Measurements from ENCODE around the gene TPRN. TPM values are rescaled to one million over a fixed set of nuclear protein-coding genes. Genes with fewer than 3 reads are reported as not detected.

The TPRN gene
- total and polyA plus RNA-seq, 9 of the 15 experiments (the other 6 are each of a cell fraction or from before 2014, with no cell fraction given) = 0.31 to 31.9 (median 4.4) TPM

DNA sequence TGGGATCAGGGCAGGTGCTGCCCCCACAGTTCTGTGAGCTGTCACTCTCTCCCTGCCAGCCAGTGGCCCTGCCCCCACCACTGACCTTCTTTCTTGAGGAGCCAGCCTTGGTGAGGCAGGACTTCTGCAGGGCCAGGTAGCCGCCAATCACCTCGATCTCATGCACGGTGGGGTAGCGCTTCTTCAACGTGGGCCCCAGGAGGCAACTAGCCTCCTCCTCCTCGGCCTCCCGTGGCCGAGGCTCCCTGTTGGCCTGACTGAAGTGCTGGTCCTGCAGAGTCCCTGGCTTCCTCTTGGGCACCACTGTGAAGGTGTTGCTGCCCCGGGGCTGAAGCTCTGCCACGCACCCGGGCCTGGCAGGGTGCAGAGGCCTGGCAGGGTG lies 1.6 kb downstream of the TPRN start:
- 0 out of 3 replicates have a peak overlapping the region, but pooled peaks have one; percentile 10 for H3K27ac ChIP-seq (ENCODE audit: extremely low read depth, low read depth, low read length)
- BruUV-seq (replicated peaks) = no TSS peak

More for the DNA sequence above, 1.6 kb downstream of the TPRN start:
- ATAC-seq (no peak), FAIRE-seq (peak; percentile 19), DNase-seq (ENCODE audit: extremely low read depth in 1 of 4, low spot score in 3 of 4) (no peak)
- TF ChIP-seq PHTF2 (CRISPR knock-in tag; IDR thresholded peaks at IDR 0.05) (no peak), DACH1 (IDR thresholded peaks at IDR 0.05; ENCODE audit: partially characterized antibody) (no peak), SP1 (CRISPR knock-in tag; IDR thresholded peaks at IDR 0.05) (0 out of 2 replicates have a peak, but pooled peaks have one; percentile 22), CBFB (CRISPR knock-in tag; IDR thresholded peaks at IDR 0.05) (0 out of 2 replicates have a peak, but pooled peaks have one; percentile 8), KAT7 (CRISPR knock-in tag; IDR thresholded peaks at IDR 0.05; ENCODE audit: borderline replicate concordance) (0 out of 2 replicates have a peak, but pooled peaks have one; percentile 44), PKNOX1 (IDR thresholded peaks at IDR 0.05) (peak; percentile 30; the same call in 1 of the 2 replicates), PTRF (tag; IDR thresholded peaks at IDR 0.05) (no peak), SAFB (IDR thresholded peaks at IDR 0.05; ENCODE audit: borderline replicate concordance, low read depth, low read length) (no peak), SMAD3 (CRISPR knock-in tag; conservative IDR thresholded peaks at IDR 0.05) (no peak)
- H3K4me2 ChIP-seq (ENCODE audit: insufficient read depth, low read length) = peak overlapping the region; percentile 44
- CTCF ChIA-PET (ENCODE audit: low intra/inter-chr PET ratio) = no interaction called here
- peaks cover 5% of the 10 kb centered on the region for H4K20me1 ChIP-seq (replicated peaks; ENCODE audit: control insufficient read depth, insufficient read depth, low read length)
- peak overlapping the region in 1 of 2 experiments; percentile 89; a peak in 2 of 4 replicates for H3K9ac ChIP-seq (ENCODE audit: insufficient read depth in 1 of 2, low read depth in 2 of 2, low read length in 2 of 2)
- peaks cover under 1% of the 10 kb centered on the region for H3K9me1 ChIP-seq (ENCODE audit: control insufficient read depth, insufficient read depth, low read length)
- H3K27me3 ChIP-seq (ENCODE audit: control insufficient read depth in 2 of 2, insufficient read depth in 2 of 2, low read length in 2 of 2) = no peaks in the 10 kb centered on the region
- H3K4me1 ChIP-seq (replicated peaks in 1 of 2; ENCODE audit: control insufficient read depth in 2 of 2, insufficient read depth in 2 of 2, low read length in 2 of 2) = peaks cover 23 to 88% of the 10 kb centered on the region in 2 experiments
- no peak overlapping the region for H2AFZ ChIP-seq (ENCODE audit: low read depth, low read length)
- POLR2A ChIA-PET = interaction anchor here (0.6 to 3.2 kb wide), 5 partner anchors 9 to 394 kb away, joined by 3 to 26 read pairs (median 3); partner anchors contain the start of genes ANAPC2 and SSNA1
- H3K79me2 ChIP-seq (ENCODE audit: control insufficient read depth, insufficient read depth, low read length) = peaks cover 65% of the 10 kb centered on the region
- 52% methylated on average over 11 of the region's 11 CpGs for WGBS (ENCODE audit: insufficient coverage, low coverage, missing lambda C conversion rate)
- H3K36me3 ChIP-seq (ENCODE audit: control insufficient read depth, insufficient read depth, low read length) = peaks cover 10% of the 10 kb centered on the region; the same call in 2 of the 3 replicates
- intact Hi-C loops (cut with micrococcal nuclease) (no loop called here), in situ Hi-C loops (cut with MboI) (no loop called here)
- peak overlapping the region; percentile 37; the same call in 1 of the 2 replicates for H3K4me3 ChIP-seq
- H3K9me3 ChIP-seq (replicated peaks; ENCODE audit: control insufficient read depth, insufficient read depth, low read depth, low read length) = no peaks in the 10 kb centered on the region
